SK-N-MC (cell line): ENCODE data around the gene SLC5A5.

Experiments used
- EZH2 ChIP-seq: fragments of 200-600 bp; sonication (generic); IDR thresholded peaks from one replicate; pipeline ENCODE4 v1.6.1; 2017; ENCODE audit warnings: antibody characterized with exemption
- POLR2AphosphoS5 ChIP-seq: IDR thresholded peaks from 2 replicates; pipeline ENCODE4 v1.6.1; 2012; ENCODE audit warnings: mild to moderate bottlenecking, low read depth, low read length, borderline replicate concordance

GRCh38 chr19:17841371-17841809 lies 30.4 kb upstream of the SLC5A5 start:
- TF ChIP-seq EZH2, result no peak
- no peak for TF ChIP-seq POLR2AphosphoS5
